ENCODE measurements around the gene TTLL5. TPM values are rescaled to one million over a fixed set of nuclear protein-coding genes. Genes with fewer than 3 reads are reported as not detected.

The TTLL5 gene
- total and polyA plus RNA-seq, 10 of the 15 experiments (the other 5 are each of a cell fraction or from before 2014, with no cell fraction given): 3.2 to 25.9 (median 13.8) TPM

GRCh38 chr14:75881994-75882393 lies 220.9 kb downstream of the TTLL5 start (continued):
- TF ChIP-seq BHLHE40 (IDR thresholded peaks at IDR 0.05; ENCODE audit: borderline replicate concordance in 1 of 2, low read depth in 2 of 2, low read length in 1 of 2) (no peak), EED (IDR thresholded peaks at IDR 0.05; ENCODE audit: low read depth) (no peak)

- H3K4me2 ChIP-seq (ENCODE audit: control insufficient read depth, insufficient read depth): no peak overlapping the region
- H3K9me3 ChIP-seq (replicated peaks; ENCODE audit: control insufficient read depth, insufficient read depth, low read length): no peaks in the 10 kb centered on the region
- no peaks in the 10 kb centered on the region for H3K4me1 ChIP-seq (ENCODE audit: control insufficient read depth, insufficient read depth, low read length)
- no peak overlapping the region for H2AFZ ChIP-seq (ENCODE audit: control insufficient read depth, low read depth, low read length)
- in situ Hi-C loops (cut with MboI): no loop called here
- no peak overlapping the region for H3K9ac ChIP-seq (ENCODE audit: control insufficient read depth, insufficient read depth, low read length)
- POLR2A ChIA-PET: no interaction called here
- H3K79me2 ChIP-seq (ENCODE audit: control insufficient read depth, insufficient read depth, low read length): no peaks in the 10 kb centered on the region
- SMC1A ChIA-PET (ENCODE audit: uncharacterized antibody, unreplicated experiment): interaction anchor here (1.0 kb wide), 1 partner anchor 22 kb away, joined by 4 read pairs; no protein-coding TSS in a partner anchor
- no peaks in the 10 kb centered on the region for H3K27me3 ChIP-seq (replicated peaks in 1 of 2; ENCODE audit: control insufficient read depth in 2 of 2, insufficient read depth in 2 of 2, low read length in 1 of 2)
- H4K20me1 ChIP-seq (ENCODE audit: control insufficient read depth, insufficient read depth): no peaks in the 10 kb centered on the region
- FAIRE-seq (no peak), ATAC-seq (peak; percentile 49; the same call in 2 of the 3 replicates), DNase-seq (ENCODE audit: low read depth, low spot score) (no peak)
- no TSS peak for BruUV-seq (replicated peaks)
- intact Hi-C loops (cut with micrococcal nuclease; ENCODE audit: unreplicated experiment): no loop called here
- CTCF ChIA-PET: interaction anchor here (1.2 to 1.7 kb wide), 2 partner anchors 22 to 95 kb away, joined by 3 to 4 read pairs; no protein-coding TSS in a partner anchor
- no peak overlapping the region for H3K4me3 ChIP-seq
- TF ChIP-seq ZBTB40 (IDR thresholded peaks at IDR 0.05; ENCODE audit: borderline replicate concordance) (no peak), CTCF (IDR thresholded peaks at IDR 0.05 in 2 of 3, conservative IDR thresholded peaks at IDR 0.05 in 1 of 3; ENCODE audit: control insufficient read depth in 2 of 3, extremely low read depth in 1 of 3, insufficient read depth in 1 of 3, low read depth in 3 of 3, low read length in 3 of 3) (peak in 2 of 3 experiments; percentile 24 to 26; a peak in 2 of 6 replicates), ESRRA (IDR thresholded peaks at IDR 0.05; ENCODE audit: low read length) (no peak), NFYB (IDR thresholded peaks at IDR 0.05; ENCODE audit: insufficient read depth, low read depth, low read length) (no peak), HCFC1 (IDR thresholded peaks at IDR 0.05; ENCODE audit: low read length) (no peak), ZNF217 (IDR thresholded peaks at IDR 0.05) (no peak), RAD21 (IDR thresholded peaks at IDR 0.05; ENCODE audit: insufficient read depth, low read depth, low read length) (no peak), CEBPB (IDR thresholded peaks at IDR 0.05; ENCODE audit: borderline replicate concordance in 1 of 2, low read depth in 2 of 2, low read length in 2 of 2) (no peak)
- RAD21 ChIA-PET (ENCODE audit: unreplicated experiment): interaction anchor here (0.5 kb wide), 1 partner anchor 98 kb away, joined by 3 read pairs; no protein-coding TSS in a partner anchor
- no peak overlapping the region for H3K27ac ChIP-seq (ENCODE audit: control insufficient read depth, insufficient read depth)
- WGBS (ENCODE audit: insufficient coverage, insufficient replicate concordance, low lambda C conversion rate, missing lambda C conversion rate): 98% methylated on average over 6 of the region's 6 CpGs
- H3K36me3 ChIP-seq (ENCODE audit: control insufficient read depth in 2 of 2, insufficient read depth in 2 of 2, low read length in 1 of 2): no peaks in the 10 kb centered on the region; a peak in 2 of 4 replicates
These were observed 223.2 kb downstream of the TTLL5 start for GRCh38 chr14:75884198-75884611.
